GM21619 (cell line): Measurements from ENCODE around the gene AGPS.

Experiments
- ATAC-seq: cut with Tn5 transposase; IDR thresholded peaks from one replicate; pipeline ENCODE4 v1.9.1; 2021; ENCODE audit not compliant: unreplicated experiment

The AGPS gene

DNA sequence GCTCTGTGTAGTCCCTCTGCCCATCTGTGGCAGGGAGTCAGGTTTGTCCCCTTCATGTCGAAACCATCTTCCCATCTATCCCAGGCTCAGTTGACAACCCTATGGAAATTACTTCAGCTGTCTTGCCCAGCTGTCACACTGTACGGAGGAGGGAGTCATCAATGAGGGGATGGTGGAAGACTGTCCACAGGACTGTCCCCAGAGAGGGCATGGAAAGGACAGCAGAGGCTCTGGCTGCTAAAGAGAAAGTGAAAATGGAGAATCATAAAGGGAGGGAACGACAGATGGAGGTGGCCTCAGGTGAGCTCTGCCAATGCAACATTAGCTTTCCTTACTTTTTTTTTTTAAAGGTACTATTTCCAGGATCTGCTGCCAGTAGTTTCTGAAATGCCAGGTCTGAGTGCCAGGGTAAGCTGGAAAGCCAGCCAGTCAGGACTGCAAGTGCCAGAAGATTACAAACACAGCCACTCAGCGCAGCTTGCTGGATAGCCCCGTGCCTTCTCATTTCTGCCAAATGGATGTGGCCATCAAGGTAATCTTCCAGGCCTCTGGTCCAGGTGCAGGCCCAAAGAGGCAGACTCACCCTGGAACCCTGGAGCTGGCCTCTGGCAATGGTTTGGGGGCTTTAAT is 192.8 kb downstream of the AGPS start:
- no peak for ATAC-seq

DNA sequence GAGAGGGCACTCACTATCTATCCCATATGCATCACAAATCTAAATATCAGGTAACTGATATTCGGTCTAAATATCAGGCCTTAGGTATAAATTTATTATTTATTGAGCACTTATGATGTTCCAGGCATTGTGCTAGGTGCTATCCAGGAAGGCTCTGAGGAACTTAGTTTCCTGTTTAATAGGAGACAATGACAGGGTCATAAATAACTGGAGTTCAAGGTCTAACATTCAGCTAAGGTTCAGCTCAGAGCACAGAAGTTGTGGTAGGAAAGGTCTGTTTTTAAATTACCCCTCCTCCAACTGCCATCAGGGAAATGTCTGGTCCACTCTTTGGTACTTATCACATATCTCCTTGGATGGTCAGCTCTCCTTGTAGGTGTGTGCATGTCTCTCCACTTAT is 193.6 kb downstream of the AGPS start:
- no peak for ATAC-seq

- ATAC-seq, result no peak
Observed at GRCh38 chr2:177587371-177587770, 194.8 kb downstream of the AGPS start.

GRCh38 chr2:177588671-177589070 is 196.1 kb downstream of the AGPS start:
- ATAC-seq, result no peak

- no peak for ATAC-seq
Observed at GRCh38 chr2:177589186-177589585, 196.6 kb downstream of the AGPS start.

- no peak for ATAC-seq
Observed at GRCh38 chr2:177592397-177592796, 199.8 kb downstream of the AGPS start.

- ATAC-seq, result no peak
Observed at GRCh38 chr2:177592945-177593344, 200.4 kb downstream of the AGPS start.

- no peak for ATAC-seq
Observed at GRCh38 chr2:177593402-177593801, 200.8 kb downstream of the AGPS start.
